GM21576 (cell line): ENCODE results near the gene ATP5MC2.
"Not testable (repeated sequence)": the region's sequence is repeated elsewhere in the genome, so short reads cannot be mapped to it uniquely, and the experiment has no call there.

Experiments
- ATAC-seq: cut with Tn5 transposase; IDR thresholded peaks from one replicate; pipeline ENCODE4 v1.9.1; 2021; ENCODE audit warnings: mild to moderate bottlenecking, moderate library complexity; ENCODE audit not compliant: unreplicated experiment

The ATP5MC2 gene

DNA sequence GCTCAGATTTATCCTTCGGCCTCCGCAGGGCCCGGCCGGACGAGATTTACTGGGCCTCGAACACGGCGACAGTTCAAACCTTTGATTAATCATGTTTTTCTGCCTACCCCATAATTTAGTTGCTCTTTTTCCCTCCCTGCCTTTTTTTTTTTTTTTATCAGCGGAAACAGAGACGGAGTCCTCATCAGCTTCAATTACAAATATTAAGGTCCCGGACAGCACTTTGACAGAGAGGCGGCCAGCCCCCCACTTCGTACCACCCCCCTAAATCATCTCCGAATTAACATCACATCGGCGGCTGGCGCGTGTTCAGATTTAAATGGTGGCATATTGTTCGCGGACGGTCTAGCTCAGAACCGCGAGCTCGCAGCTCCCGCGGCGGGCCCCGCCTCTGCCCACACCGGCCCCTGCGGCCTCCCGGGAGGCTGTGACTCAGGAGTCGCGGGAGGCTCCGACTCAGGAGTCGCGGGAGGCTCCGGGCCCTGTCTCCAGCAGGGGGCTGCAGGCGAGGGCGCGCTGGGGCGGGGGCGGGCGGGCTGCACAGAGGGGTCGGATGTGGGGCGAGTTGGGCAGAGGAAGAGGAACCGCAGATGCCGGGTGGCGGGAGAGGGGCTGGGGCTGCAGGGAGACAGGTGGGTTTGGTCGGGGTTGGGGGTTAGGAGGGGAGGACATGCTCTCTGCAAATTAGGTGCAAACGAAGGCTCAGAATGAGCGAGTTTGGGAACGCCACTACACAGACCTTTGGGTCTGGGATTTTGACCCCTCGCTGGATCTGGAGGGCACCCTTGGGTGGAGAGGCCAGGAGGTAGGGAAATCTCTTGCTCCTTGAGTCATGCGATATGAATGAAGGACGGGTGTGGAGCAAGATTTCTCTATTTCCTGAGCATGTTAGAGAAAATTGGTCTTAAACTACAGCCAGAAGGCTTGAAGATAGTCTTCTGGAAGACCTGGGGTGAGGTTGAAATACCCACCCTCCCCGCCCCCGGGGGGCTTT, 19.6 kb upstream of the ATP5MC2 start:
- no peak for ATAC-seq

DNA sequence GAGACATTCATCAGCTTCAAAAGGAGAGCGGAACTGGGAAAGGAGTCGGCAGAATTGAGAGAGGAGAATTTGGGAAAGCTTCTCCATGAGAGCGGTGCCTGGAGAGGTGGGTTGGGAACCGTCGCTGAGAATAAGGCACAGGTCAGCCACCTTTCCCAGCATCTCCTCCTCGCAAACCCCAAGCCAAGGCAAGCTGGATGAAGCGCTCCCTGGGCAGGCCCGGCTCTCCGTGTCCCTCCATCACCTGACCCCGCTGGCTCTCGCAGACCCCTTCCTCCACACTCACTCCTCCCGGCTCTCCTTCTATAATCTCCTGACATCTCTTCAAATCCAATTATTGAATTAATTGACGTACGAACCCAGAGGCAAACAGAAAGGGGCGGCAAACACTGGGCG, 18.9 kb upstream of the ATP5MC2 start:
- ATAC-seq, result no peak

DNA sequence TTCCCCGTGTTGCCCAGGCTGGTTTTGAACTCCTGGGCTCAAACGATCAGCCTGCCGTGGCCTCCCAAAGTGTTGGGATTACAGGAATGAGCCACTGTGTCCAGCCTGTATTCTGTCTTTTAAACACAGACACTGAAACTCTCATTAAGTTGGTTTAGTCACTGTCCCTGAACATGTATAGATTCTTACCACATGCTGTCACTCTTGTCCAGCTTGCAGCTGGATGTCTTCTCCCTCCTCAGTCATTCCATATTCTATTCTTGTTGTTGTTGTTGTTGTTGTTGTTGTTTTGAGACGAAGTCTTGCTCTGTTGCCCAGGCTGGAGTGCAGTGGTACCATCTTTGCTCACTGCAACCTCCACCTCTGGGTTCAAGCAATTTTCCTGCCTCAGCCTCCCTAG, 12.3 kb upstream of the ATP5MC2 start:
- ATAC-seq, result no peak

DNA sequence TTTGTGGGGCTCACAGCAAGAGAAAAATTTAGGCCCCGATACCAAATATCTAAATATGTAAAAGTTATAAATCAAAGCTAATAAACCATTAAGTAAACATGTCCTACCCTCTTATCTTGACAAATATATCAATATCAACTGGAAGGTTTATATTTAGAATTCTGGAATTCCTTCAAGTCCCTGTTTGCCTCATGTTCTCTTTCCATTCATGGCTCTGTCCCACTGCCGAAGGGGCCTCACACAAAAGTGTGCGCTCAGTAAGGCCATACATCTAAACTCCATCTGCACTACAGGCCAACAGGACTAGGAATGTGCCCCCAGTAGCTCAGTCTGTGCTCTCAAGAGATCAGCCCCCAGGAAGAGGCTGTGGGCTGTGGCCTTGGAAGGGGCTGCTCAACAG, 10.6 kb upstream of the ATP5MC2 start:
- no peak for ATAC-seq

DNA sequence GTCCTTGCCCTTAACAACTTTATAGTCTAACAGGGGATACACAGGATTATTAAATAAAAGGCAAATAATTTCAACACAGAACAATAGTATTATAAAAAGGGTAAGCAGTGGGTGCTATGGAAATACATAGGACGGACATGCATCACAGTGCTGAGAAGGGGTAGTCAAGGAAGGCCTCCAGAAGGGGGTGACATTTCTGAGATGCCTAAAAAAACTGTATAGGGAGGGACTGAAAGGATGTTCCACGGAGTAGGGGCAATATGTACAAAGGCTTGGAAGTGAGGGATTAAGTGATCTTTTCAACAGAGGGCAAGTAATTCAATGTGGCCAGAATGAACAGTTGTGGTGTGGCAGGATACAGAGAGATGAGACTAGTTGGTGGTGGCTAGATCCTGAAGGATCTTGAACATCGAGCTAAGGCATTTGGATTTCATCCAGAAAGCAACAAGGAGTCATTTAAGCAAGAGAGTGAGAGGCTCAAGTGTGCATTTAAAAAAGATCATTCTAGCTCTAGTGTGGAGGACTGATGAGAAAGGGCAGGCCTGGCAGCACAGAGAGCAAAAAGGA, 8.9 kb upstream of the ATP5MC2 start:
- no peak for ATAC-seq

DNA sequence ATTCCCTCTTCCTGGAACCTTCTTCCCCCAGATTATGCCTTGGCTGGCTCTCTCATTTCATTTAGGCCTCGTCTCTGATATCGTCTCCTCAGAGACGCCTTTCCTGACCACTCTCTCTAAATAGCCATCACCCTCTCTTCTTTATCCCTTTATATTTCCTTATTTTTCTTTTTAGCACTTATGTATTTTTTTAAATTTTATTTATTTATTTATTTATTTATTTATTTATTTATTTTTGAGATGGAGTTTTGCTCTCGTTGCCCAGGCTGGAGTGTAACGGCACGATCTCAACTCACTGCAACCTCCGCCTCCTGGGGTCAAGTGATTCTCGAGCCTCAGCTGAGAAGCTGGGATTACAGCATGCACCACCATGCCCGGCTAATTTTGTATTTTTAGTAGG, 8.1 kb upstream of the ATP5MC2 start:
- no peak for ATAC-seq

DNA sequence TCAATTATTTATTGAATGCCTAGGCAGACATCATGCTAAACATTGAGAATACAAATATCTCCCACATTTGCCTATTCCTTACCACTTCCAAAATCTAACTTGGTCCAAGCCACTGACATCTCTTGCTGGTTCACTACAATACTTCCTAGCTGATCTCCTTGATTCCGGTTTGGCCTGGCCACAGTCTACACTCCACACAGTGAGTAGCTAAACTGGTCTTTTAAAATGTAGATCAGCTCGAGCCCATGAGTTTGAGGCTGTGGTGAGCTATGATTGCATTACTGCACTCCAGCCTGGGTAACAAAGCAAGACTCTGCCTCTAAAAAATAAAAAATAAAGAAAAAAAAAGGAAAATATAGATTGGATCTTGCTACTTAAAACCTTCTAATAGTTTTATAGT, 7.6 kb upstream of the ATP5MC2 start:
- ATAC-seq, result no peak

DNA sequence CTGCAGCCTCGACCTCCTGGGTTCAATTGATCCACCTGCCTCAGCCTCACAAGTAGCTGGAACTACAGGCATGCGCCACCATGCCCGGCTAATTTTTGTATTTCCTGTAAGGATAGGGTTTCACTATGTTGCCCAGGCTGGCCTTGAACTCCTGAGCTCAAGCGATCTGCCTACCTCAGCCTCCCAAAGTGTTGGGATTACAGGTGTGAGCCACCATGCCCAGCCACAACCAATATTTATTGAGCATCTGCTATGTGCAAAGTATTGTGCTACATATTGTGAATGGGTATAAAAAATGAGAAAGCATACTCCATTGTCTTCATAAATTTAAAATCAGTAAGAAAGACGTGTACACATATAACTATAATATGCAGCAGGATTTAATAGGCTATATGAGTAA, 4.2 kb upstream of the ATP5MC2 start:
- ATAC-seq, result not testable (repeated sequence)

DNA sequence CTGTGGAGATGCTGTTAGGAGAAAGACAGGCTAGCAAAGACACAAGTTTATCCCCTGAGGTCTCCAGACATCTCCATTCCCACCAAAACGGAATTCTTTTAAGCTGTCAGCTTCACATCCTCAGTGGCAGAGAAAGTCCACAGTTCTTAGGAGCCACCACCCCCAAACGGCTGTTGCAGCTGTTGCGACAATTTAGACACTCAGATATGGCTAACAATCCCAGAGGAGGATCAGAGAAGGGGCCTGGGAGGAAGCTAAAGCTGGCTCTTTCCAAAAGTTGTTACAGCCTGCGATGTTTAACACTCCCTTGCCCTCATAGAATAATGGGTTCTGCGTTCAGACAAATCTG, 1.9 kb upstream of the ATP5MC2 start:
- ATAC-seq, result no peak

DNA sequence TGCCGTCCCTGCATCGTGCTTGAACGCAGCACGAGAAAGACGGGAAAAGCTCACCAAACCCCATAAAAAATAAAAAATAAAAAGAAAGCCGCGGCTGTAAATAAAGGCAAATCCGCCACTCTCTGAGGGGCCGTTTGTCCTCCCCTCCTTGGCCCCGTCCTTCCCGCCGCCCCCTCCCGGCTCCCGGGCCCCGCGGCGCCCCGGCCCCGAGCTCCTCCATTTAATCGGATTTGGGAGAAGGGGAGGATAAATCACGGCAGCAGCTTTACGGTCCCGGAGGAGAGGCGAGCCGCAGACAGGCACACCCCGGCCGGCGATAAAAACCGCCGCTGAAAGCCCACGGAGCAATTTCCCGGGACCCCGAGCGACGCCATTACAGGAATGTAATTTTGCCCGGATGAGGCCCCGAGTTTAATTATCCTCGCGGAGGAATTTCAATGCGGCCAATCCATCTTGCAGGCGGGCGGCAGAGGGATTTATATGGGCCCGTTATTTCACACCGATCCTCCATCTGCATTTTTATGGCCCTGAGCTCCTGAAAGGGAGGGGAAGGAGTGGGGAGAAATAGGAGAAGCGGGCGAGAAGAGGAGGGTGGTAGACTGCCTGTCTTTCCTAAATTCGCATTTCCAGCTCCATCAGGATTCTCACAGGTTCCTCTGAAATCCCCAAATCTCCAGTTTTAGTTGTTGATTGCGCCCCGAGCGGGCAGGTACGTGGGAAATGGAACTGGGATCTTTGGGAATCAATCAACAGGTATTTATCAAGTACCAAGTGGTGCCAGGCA, 1.3 kb upstream of the ATP5MC2 start:
- ATAC-seq, result no peak

DNA sequence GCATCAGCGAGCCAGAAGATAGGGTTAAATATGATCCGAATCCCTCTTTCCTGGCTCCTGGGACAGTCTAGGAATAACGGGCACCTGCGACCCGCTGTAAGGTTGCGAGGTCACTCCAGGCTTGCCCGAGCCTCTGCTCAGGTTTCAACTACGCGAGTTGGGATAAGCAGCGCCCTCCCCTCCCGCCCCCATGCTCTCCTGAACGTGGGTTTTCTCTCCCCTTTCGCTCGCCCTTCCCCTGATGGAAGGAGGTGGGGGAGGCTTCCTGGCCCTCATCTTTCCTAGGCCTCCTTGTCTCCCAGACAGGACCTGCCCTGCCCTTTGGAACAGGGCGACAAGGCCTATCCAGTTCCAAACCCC, 753 bp upstream of the ATP5MC2 start:
- no peak for ATAC-seq

DNA sequence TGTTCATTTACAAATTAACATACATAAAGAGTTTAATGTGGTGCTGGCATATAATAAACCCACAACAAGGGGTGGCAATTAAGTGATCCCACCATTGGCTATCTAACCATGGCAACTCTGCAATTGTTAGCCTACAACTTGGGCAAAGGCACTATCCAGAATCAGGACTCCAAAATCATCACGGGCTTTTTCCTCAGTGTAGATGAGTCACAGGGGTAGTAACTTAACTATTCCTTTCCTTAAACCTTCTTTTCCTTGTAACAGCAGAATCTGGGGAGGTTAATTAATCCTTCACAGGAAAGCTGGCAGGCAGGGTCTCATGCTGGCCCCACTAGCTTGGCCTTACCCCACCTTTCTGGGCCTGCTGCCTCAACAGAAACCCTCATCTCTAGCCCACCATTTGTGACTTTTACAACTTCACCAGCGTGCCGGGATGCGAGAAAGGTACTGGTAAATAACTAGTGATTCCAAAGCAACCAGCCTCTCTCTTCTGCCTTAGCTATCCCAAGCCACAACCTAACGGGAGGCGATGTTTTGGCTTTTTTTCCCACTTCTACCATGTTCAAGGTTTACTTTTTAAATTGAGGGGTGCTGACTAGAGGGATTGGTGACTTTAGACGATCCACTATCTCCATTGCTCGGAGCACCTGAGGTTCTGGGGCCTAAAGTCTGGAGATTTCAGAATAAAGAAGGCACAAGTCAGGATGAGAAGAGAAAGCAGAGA, 744 bp downstream of the ATP5MC2 start:
- ATAC-seq, result no peak

DNA sequence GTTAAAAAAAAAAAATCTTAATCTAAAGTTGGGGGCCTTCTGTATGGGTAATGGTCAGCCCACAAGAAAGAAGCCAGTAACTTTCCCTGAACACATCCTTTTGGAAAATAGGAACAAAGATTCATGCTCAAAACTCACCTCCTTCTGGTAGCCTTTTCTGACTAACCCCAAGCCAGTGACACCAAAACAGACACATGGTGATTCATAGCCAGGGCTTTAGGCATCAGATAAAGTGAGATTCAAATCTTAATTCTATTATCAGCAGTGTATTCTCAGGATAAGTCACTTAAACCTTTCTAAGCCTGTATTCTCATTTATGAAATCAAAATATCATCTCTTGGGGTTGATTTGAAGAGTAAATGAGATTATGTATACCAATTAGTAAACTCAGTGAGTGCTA, 4.9 kb downstream of the ATP5MC2 start:
- ATAC-seq, result no peak

DNA sequence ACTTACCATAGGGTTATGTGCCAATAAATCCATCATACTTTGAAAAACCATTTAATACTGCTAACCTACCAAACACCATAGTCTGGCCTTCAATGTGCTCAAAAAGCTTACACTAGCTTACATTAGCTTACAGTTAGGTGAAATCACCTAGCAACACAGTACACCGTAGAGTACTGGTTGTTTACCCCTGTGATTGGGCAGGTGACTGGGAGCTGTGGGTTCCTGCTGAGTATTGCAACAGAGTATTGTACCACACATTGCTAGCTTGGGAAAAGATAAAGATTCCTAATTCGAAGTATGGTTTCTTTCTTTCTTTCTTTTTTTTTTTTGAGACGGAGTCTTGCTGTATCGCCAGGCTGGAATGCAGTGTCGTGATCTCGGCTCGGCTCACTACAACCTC, 5.6 kb downstream of the ATP5MC2 start:
- ATAC-seq, result no peak

DNA sequence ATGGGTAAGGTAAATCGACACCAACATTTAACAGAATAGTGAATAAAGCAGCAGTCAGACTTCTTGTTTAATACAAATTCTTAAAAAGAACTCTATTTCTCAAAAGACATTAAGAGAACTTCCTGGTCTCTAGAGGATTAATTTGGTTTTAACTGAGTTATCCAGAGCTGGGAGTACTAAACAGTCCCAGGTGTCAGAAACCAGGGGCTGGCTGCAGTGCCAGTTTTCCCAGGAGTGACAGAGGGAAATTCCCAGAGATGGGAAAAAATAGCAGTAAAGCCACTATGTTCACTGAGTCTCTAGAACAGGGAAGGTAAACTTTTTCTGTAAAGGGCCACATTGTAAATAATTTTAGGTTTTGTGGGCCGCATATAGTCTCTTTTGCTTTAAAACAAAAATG, 8.8 kb downstream of the ATP5MC2 start:
- ATAC-seq, result no peak

DNA sequence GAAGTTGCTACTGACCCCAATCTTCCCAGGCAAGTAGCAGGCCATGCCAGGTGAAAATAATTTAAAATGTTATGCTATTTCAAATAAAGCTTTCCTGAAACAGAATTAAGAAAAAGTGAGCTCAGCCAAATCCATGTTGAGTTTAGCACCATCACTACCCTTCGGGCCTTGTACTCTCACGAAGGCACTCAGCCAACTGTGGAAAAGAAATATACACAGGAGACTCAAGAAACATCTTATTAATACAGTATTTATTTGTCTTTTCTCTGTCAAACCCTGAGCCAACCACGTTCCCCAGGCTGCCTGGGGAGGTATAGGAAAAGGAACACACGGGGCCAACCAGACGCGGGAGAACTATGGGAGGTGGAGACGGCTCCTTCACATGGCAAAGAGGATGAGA, 10.9 kb downstream of the ATP5MC2 start:
- no peak for ATAC-seq

DNA sequence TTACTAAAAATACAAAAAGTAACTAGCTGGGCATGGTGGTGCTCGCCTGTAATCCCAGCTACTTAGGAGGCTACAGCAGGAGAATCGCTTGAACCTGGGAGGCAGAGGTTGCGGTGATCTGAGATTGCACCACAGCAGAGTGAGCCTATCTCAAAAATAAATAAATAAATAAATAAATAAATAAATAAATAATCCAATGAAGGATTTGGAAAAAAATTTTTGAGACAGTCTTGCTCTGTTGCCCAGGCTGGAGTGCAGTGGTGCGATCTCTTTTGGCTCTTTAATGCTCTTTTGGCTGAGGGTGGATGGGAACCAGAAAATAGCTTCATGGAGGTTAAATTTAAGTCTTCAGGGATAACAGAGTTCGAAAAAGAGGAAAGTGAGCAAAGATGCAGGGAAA, 11.7 kb downstream of the ATP5MC2 start:
- ATAC-seq, result no peak

DNA sequence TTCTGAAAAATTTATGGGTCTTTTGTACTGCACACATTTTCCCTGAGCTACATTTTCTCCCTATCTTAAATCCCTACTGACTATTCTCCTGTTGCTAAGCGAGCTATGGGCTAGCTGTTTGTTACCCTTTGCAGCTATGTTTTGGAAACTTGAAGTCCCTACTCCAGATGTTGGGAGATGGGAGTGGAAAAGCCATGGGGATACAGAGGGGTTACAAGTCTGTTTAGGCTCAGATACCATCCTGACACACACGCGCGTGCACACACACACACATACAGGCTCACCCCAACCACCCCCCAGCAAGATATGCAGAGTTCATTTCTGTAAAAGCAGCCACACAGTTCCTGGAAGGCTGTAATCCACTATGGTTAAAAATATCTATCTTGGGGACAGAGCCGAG, 15.8 kb downstream of the ATP5MC2 start:
- no peak for ATAC-seq

DNA sequence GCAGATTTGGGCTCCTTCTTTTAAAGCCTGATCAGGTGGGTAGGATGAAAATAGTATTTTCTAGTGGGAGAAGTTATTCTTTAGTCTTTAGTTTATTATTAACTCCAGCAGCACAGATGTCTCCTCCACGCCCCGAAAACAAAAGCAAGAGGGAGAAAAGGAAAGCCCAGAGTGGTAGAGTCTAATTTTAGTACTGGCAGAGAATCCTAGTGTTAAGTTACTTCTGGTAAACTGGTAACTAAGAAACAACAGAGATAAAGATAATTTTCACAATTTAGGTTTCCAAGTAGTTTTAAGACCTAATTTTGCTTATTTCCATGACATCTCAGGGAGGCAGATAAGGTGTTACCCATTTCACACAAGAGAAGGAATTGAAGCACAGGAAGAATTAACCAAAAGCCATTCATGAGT, 16.3 kb downstream of the ATP5MC2 start:
- ATAC-seq, result no peak

DNA sequence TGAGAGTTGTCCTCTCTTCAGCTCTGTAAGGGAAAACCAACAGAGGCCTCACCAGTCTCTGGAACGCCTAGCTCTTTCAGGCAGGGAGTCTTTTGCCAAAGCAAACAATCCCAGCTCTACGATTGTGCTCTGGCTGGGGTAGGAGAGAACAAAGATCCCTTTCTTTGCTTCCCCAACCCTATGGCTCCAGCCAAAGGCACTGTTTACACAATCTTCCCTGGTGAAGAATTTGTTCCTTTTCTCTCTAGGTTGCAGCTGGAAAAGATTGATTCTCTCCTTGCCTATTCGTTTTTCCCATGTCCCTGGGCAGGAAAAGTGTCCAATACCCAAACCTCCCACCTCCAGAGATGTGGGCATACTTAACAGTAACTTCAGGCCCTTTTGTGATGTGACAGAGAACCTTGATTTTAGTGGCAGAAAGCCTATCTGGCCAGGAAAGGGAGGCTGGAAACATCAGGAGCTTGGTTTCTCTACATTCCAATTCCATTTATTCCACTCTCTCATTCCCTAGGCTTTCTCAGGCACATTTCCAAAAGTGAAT, 16.8 kb downstream of the ATP5MC2 start:
- ATAC-seq, result no peak

DNA sequence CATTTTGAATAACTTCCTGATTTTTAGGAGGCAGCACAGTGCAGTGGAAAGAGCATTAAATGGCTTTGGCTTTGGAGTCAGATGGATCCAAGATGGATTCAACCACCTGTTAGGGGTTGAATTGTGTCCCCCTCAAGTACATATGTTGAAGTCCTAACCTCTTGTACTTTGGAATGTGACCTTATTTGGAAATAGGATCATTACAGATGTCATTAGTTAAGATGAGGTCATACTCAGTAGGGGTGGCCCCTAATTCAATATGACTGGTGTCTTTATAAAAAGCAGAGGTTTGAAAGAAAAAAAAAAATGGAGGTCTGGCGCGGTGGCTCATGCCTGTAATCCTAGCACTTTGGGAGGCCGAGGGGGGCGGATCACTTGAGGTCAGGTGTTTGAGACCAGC, 18.8 kb downstream of the ATP5MC2 start:
- no peak for ATAC-seq
